HG03442 (cell line): Measurements from ENCODE around the gene SLCO1B3.
"Not testable (repeated sequence)": the region's sequence is repeated elsewhere in the genome, so short reads cannot be mapped to it uniquely, and the experiment has no call there.

ENCODE experiments used
- ATAC-seq: cut with Tn5 transposase; IDR thresholded peaks from one replicate; pipeline ENCODE4 v1.9.1; 2021; ENCODE audit warnings: mild to moderate bottlenecking, moderate library complexity; ENCODE audit not compliant: unreplicated experiment

SLCO1B3 gene, protein sequence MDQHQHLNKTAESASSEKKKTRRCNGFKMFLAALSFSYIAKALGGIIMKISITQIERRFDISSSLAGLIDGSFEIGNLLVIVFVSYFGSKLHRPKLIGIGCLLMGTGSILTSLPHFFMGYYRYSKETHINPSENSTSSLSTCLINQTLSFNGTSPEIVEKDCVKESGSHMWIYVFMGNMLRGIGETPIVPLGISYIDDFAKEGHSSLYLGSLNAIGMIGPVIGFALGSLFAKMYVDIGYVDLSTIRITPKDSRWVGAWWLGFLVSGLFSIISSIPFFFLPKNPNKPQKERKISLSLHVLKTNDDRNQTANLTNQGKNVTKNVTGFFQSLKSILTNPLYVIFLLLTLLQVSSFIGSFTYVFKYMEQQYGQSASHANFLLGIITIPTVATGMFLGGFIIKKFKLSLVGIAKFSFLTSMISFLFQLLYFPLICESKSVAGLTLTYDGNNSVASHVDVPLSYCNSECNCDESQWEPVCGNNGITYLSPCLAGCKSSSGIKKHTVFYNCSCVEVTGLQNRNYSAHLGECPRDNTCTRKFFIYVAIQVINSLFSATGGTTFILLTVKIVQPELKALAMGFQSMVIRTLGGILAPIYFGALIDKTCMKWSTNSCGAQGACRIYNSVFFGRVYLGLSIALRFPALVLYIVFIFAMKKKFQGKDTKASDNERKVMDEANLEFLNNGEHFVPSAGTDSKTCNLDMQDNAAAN

DNA sequence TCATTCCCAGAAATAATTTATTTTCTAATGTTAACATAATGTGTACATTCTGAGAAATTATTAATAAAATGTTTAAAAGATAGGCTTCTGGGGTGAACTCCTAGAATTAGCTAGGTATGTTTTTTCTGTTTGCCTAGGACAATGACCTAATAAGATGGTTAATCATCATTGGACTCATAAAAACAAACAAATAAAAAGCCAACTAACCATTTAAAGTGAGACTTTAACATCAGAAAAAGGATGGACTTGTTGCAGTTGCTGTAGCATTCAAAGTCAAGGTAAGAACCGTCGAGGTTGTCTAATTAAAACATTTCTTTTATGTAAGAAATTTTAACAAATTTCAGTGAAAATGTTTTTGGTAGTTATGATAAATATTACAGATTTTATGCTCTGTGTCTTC is at the start of gene SLCO1B3:
Gene SLCO1B3 (plus strand): TSS at position 219 of the 400 bp plus-strand sequence. CDS start 5,034 bp downstream, outside the sequence.
- no peak for ATAC-seq

DNA sequence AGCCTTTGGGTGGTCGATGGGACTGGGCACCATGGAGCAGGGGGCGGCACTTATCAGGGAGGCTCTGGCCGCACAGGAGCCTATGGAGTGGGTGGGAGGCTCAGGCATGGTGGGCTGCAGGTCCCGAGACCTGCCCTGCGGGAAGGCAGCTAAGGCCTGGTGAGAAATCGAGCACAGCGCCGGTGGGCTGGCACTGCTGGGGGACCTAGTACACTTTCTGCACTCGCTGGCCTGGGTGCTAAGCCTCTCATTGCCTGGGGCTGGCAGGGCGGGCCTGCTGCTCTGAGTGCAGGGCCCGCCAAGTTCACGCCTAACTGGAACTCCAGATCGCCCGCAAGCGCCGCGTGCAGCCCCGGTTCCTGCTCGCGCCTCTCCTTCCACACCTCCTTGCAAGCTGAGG is 33.1 kb upstream of the SLCO1B3 start:
- no peak for ATAC-seq

DNA sequence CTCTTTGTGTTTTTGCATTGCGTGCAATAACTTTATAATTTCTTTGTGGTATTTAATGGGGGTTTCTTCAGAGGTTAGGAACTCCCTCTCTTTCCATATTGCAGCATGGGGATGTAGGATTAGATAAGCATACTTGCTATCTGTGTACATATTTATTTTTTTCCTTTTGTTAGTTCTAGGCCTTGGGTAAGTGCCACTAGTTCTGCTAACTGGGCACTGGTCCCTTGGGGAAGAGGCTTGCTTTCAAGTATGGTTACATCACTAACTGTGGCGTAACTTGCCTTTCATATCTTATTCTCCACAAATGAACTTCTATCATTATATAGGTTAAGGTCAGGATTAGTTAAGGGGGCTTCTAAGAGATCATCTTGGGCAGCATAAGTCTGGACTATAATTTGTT is 31.5 kb upstream of the SLCO1B3 start:
- no peak for ATAC-seq

DNA sequence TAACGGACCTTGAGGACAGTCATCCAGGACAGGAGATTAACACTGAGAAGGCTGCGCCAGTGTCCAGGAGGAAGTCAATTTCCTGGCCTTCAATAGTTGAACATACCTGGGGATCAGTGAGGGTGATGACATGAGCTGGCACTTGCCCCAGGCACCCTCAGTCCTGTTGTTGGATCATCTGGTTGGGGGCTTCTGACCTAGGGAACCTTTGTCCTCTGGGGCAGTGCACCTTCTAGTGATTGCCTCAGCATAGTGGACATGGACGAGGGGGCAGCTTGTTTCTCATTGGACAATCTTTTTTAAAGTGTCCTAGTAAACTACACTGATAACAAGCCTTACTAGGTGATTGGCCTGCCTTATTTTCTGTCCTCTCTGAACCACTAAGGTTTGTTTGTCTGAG is 30.5 kb upstream of the SLCO1B3 start:
- ATAC-seq: not testable (repeated sequence)

DNA sequence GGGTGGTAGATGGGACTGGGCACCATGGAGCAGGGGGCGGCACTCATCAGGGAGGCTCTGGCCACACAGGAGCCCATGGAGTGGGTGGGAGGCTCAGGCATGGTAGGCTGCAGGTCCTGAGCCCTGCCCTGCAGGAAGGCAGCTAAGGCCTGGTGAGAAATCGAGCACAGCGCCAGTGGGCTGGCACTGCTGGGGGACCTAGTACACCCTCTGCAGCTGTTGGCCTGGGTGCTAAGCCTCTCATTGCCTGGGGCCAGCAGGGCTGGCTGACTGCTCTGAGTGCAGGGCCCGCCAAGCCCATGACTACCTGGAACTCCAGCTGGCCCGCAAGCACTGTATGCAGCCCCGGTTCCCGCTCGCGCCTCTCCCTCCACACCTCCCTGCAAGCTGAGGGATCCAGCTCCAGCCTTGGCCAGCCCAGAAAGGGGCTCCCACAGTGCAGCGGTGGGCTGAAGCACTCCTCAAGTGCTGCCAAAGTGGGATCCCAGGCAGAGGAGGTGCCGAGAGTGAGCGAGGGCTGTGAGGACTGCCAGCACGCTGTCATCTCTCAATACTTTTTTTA is 26.6 kb upstream of the SLCO1B3 start:
- not testable (repeated sequence) for ATAC-seq

DNA sequence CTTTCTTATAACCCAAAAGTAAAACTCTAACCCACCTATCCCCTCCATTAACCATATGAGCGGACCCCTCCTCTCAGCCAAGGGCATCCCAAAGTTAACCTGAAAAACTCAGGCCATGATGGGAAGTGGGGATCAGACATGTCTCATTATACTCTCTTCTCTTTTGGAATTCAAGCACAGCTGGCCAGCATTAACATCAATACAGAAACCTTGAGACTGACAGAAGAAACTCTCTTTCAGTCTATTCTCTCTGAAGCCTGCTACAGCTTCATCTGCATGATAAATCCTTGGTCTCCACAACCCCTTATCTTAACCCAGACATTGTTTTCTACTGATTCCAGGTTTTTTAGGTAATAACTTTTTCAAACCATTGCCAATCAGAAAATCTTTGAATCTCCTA is 17.5 kb upstream of the SLCO1B3 start:
- ATAC-seq: no peak

DNA sequence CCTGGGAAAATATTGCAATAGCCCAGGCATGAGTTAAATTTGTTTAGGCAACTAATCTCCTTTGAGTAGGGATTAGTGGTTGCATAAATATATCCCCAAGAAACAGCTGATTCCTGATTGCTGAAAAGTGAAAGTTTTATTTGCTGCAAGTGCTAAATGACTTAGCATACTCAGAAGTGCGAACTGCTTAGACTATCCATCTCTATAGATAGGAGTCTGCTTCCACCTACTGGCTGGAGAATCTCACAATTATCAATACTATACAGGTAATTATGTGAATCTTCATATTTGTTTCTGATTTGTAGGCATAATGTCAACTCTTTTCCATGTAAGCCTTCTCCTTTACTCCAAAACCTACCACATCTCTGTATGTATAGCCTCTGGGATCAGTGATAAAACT is 12.0 kb upstream of the SLCO1B3 start:
- no peak for ATAC-seq

DNA sequence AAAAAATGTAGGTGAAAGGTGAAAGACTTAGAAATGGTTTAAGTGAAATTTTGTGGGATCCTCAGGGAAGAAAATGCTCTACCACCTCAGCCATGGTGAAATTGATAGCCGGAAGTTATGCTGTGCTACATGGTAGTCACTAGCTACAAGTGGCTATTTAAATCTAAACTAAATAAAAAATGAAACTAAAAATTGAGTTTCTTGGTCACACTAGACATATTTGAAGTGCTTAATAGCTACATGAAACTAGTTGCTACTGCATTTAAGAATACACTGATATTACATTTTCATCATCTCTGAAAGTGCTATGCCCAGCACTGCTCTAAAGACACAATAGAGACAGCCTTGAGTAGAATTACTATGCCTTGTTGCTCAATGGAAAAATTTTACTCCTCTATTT is 10.3 kb upstream of the SLCO1B3 start:
- ATAC-seq: no peak

DNA sequence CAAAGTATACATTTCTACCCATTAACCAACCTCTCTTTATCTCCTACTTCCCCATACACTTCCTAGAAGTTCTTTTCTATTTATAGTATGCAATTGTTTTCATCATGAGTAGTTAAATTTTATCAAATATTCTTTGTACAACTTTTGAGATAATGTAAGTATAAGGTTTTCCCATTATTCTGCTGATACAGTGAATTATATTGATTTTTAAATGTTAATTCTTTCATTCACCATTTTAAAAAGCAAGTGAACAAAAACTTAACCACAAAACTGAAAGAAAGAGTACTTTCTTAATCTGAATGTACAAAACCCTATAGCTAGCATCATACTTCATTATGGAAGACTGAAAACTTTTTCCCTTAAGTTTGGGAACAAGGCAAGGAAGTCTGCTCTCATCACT is 9.5 kb upstream of the SLCO1B3 start:
- no peak for ATAC-seq

DNA sequence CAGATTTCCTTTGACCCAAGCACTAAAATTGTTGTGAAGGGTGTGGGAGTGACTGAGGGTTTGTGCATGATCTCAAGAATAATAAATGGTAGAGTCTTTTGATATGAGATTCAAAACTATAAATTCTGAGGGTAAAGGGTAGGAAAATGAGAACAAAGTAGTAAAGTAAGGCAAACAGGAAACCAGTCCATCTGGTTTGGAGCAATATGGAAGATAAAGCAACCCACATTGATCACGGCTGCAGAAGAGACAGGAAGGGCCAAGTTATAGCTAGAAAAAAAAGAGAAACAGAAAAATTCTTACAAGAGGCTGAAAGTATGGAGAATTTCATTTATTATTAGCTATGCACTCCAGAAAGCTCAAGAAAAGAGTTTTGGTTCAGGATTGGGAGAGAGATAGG is 4.6 kb upstream of the SLCO1B3 start:
- ATAC-seq: no peak

DNA sequence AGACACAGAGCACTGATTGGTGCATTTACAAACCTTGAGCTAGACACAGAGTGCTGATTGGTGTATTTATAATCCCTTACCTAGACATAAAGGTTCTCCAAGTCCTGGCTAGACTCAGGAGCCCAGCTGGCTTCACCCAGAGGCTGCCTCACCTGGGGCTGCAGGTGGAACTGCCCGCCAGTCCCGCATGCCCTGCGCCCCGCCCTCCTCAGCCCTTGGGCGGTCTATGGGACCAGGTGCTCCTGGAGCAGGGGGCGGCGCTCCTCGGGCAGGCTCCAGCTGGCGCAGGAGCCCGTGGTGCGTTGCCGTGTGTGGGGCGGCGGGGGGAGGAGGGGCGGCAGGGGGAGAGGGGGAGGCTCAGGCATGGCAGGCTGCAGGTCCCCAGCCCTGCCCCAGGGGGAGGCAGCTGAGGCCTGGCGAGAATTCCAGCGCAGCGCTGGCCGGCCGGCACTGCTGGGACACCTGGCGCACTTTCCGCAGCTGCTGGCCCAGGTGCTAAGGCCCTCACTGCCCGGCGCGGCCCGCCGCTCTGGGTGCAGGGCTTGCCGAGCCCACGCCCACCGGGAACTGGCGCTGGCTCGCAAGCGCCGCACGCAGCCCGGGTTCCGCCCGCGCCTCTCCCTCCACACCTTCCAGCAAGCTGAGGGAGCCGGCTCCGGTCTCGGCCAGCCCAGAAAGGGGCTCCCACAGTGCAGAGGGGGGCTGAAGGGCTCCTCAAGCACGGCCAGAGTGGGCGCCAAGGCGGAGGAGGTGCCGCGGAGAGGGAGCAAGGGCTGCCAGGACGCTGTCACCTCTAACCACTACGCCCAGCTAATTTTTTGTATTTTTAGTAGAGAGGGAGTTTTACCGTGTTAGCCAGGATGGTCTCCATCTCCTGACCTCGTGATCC is 3.1 kb upstream of the SLCO1B3 start:
- ATAC-seq: no peak

DNA sequence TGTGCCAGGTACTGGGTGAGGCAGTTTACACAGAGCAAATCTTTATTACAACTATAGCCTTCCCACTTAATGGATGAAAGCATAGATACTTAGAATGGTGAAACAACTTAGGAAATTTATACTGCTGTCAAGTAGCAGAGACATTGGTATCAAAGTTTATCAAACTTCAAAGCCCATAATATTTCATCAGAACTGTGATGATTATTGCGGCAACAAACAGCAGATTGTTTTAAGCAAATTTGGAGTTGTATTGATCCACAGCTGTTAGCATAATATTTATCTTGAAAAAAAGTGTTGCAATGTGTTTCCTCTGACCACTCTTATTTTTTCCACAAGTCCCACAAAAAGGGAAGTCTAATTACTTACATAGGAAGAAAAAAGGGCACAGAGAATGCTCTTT is 2.0 kb upstream of the SLCO1B3 start:
- no peak for ATAC-seq

DNA sequence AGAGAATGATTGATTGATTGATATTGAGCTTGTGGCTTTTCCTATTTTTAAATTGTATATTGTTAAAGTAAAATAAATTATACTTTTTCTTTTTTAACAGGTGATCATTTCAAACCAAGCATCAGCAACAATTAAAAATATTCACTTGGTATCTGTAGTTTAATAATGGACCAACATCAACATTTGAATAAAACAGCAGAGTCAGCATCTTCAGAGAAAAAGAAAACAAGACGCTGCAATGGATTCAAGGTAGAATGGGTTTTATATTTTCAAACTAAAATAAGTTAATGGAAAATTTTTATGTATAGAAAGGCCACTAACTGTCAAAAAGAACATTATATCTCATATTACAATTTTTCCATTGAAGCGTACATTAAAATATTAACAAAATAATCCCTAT is 5.1 kb downstream of the SLCO1B3 start:
- no peak for ATAC-seq

DNA sequence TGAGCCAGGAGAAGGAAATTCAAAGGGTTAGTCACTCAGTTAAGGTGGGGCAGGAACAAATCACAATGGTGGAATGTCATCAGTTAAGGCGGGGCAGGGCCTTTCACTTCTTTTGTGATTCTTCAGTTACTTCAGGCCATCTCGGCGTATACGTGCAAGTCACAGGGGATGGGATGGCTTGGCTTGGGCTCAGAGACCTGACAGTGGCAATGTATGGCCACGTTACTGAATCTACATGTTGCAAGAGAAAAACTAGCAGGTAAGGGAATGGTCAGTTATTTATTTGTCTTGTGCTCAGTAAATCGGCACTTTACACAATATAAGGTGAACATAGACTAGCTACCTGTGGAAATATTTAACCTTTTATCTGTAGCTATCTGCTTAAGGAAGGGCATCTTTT is 11.9 kb downstream of the SLCO1B3 start:
- no peak for ATAC-seq

DNA sequence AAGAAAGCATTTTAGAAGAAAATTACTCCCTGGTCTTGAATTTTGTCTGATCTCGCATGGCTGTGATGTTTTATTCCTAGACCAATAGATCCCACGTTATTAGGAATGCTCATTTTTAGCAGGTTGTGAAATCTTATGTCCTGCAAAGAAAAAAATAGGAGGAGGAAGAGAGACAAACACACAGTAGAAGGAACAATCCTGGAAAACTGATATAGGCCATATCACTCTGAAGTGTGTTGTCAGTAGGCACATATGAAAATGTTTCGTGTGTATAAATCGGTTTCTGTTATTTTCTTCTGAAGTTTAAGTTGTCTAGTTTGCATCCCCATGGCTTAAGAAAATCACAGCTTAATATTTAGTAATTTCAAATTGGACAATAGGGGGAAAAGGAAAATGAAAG is 12.4 kb downstream of the SLCO1B3 start:
- no peak for ATAC-seq

DNA sequence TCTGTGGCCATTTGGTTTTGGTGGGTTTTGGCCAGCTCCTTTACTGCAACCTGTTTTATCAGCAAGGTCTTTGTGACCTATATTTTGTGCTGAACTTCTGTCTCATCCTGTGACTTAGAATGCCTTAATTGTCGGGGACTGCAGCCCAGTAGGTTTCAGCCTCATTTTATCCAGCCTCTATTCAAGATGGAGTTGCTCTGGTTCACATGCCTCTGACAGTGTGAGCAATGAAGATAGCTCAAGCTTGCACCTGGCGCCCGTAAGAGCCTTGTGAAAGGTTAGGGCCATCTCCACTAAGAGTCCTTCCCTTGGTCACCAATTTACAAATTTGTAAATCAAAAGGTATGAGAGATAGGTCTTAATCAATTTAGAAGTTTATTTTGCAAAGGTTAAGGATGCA is 19.4 kb downstream of the SLCO1B3 start:
- no peak for ATAC-seq

DNA sequence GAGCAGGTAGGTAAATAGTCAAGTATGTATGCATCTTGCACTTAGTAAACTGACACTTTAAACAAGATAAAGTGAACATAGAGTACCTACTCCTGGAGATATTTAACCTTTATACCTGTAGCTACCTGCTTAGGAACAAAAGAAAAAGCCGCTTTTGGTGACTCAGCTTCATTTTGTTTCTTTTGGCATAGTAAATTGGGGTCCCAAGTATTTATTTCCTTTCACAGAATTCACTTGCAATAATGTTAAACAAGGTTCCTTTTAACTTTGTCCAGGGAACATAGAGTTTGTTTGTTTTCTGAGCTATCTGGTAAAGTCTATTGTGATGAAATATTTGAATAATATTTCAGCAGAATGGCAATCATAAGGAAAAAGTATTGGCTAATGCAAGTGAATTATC is 20.0 kb downstream of the SLCO1B3 start:
- no peak for ATAC-seq

DNA sequence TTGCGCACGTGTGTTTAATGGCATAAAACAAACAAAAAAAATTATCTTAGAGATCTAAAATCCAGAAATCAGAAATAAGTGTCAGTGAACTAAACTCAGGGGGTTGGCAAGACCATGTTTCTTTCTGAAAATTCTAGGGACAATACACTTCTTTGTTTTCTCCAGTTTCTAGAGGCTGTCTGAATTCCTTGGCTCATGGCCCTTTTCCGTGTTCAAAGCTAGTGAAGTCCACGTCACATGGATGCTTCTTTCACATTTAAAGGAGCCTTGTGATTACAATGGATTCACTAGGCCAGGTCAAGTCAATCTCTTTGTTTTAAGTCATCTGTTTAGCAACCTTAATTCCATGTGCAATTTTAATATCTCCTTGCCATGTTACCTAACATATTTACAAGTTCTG is 22.4 kb downstream of the SLCO1B3 start:
- ATAC-seq: no peak

DNA sequence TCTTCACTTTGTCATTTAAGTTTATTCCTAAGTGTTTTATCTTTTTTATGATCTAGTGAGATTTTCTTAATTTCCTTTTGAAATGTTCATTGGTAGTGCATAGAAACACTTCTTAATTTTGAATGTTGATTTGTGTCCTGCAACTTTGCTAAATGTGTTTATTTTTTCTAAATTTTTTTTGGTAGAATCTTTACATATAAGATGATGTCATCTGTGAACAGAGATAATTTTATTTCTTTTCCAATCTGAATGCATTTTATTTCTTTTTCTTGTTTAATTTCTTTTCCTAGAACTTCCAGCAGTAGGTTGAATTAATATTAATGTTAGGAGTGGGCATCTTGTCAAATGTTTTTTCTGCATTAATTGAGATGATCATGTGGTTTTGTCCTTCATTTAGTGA is 42.1 kb downstream of the SLCO1B3 start:
- ATAC-seq: no peak

DNA sequence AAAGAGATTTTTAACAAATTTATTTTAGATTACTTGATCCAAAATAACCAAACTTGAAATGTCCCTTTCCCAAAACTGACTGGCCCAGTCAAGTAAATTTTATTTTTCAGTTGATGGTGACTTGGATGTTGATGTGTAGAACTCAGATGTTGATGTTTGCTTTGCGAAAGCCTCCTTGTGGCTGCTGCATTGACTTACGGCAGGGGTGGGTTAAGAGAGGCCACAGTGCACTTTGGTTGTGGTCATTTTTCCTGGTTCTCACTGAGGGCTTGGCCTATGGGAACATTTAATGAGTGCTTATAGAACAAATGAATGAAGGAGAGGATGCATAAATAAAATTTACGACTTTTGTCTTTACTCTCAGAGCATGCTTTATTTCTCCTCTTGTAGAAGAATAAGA is 52.6 kb downstream of the SLCO1B3 start:
- ATAC-seq: no peak

DNA sequence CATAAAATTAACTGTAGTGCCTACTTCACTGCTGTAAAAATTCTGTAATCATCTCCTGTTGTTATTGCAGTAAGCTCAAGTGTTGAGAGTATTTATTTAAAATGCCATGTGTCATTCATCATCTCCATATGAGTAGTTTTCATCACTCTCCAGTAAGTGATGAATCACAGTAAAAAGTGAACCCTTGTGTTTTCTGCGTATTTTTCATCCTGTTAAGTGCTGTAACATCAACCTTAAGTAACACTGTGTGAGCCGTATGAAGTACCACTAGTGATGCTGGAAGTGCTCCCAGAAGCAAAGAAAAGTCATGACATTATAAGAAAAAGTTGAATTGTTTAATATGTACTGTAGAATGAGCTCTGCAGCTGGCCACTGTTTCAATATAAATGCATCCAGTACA is 55.4 kb downstream of the SLCO1B3 start:
- no peak for ATAC-seq
